A549 (cell line): ENCODE data around the gene TNS1.

Experiments
- FOSB ChIP-seq: fragments of 250-450 bp; sonication (Bioruptor Pico); IDR thresholded peaks from 2 replicates; pipeline ENCODE4 v1.5.0; 2020; ENCODE audit warnings: mild to moderate bottlenecking, moderate library complexity
- HDAC2 ChIP-seq: fragments of 200-600 bp; sonication (generic); IDR thresholded peaks from 2 replicates; pipeline ENCODE4 v1.6.1; 2016
- RAD21 ChIP-seq, 2 experiments: fragments of >200 bp in 1 of 2; sonication (Bioruptor Twin) in 1 of 2; formaldehyde crosslinking in 1 of 2; IDR thresholded peaks in 1 of 2; conservative IDR thresholded peaks in 1 of 2; 2 replicates in 1 of 2; 3 replicates in 1 of 2; pipeline ENCODE4 v1.6.1; 2012 to 2018; ENCODE audit warnings: inconsistent platforms in 1 of 2
- SMC3 ChIP-seq: fragments of >200 bp; sonication (Bioruptor Twin); formaldehyde crosslinking; IDR thresholded peaks from 3 replicates; pipeline ENCODE4 v1.6.1; 2018; ENCODE audit warnings: inconsistent platforms
- ZC3H11A ChIP-seq: fragments of 450-650 bp; IDR thresholded peaks from 2 replicates; pipeline ENCODE4 v1.6.1; 2014; ENCODE audit warnings: antibody characterized with exemption, mild to moderate bottlenecking
- TF ChIP-seq, protein P1 (sequence below): fragments of >200 bp; sonication (Bioruptor Twin); formaldehyde crosslinking; IDR thresholded peaks from 3 replicates; pipeline ENCODE4 v1.5.1; 2016
- TF ChIP-seq, protein P2 (sequence below): fragments of 200-600 bp; sonication (generic); IDR thresholded peaks from 2 replicates; pipeline ENCODE4 v1.6.1; 2016; ENCODE audit warnings: antibody characterized with exemption, mild to moderate bottlenecking, moderate library complexity

GRCh38 chr2:218031261-218031660 is 28.5 kb upstream of the TNS1 start:
- TF ChIP-seq, protein P1, sequence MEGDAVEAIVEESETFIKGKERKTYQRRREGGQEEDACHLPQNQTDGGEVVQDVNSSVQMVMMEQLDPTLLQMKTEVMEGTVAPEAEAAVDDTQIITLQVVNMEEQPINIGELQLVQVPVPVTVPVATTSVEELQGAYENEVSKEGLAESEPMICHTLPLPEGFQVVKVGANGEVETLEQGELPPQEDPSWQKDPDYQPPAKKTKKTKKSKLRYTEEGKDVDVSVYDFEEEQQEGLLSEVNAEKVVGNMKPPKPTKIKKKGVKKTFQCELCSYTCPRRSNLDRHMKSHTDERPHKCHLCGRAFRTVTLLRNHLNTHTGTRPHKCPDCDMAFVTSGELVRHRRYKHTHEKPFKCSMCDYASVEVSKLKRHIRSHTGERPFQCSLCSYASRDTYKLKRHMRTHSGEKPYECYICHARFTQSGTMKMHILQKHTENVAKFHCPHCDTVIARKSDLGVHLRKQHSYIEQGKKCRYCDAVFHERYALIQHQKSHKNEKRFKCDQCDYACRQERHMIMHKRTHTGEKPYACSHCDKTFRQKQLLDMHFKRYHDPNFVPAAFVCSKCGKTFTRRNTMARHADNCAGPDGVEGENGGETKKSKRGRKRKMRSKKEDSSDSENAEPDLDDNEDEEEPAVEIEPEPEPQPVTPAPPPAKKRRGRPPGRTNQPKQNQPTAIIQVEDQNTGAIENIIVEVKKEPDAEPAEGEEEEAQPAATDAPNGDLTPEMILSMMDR = no peak
- TF ChIP-seq SMC3 (no peak), ZC3H11A (no peak), HDAC2 (no peak), FOSB (CRISPR knock-in tag) (no peak), RAD21 (conservative IDR thresholded peaks at IDR 0.05 in 1 of 2, IDR thresholded peaks at IDR 0.05 in 1 of 2) (no peak)
- TF ChIP-seq, protein P2, sequence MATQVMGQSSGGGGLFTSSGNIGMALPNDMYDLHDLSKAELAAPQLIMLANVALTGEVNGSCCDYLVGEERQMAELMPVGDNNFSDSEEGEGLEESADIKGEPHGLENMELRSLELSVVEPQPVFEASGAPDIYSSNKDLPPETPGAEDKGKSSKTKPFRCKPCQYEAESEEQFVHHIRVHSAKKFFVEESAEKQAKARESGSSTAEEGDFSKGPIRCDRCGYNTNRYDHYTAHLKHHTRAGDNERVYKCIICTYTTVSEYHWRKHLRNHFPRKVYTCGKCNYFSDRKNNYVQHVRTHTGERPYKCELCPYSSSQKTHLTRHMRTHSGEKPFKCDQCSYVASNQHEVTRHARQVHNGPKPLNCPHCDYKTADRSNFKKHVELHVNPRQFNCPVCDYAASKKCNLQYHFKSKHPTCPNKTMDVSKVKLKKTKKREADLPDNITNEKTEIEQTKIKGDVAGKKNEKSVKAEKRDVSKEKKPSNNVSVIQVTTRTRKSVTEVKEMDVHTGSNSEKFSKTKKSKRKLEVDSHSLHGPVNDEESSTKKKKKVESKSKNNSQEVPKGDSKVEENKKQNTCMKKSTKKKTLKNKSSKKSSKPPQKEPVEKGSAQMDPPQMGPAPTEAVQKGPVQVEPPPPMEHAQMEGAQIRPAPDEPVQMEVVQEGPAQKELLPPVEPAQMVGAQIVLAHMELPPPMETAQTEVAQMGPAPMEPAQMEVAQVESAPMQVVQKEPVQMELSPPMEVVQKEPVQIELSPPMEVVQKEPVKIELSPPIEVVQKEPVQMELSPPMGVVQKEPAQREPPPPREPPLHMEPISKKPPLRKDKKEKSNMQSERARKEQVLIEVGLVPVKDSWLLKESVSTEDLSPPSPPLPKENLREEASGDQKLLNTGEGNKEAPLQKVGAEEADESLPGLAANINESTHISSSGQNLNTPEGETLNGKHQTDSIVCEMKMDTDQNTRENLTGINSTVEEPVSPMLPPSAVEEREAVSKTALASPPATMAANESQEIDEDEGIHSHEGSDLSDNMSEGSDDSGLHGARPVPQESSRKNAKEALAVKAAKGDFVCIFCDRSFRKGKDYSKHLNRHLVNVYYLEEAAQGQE = no peak
